GM12892 (cell line): Measurements from ENCODE around the gene CCDC50.

Experiments
- POLR2A ChIP-seq: IDR thresholded peaks from 2 replicates; pipeline ENCODE4 v1.6.1; 2011; ENCODE audit warnings: low read depth, low read length, control low read depth
- POLR2AphosphoS5 ChIP-seq: IDR thresholded peaks from 2 replicates; pipeline ENCODE4 v1.6.1; 2011; ENCODE audit warnings: low read depth, low read length, control low read depth

DNA sequence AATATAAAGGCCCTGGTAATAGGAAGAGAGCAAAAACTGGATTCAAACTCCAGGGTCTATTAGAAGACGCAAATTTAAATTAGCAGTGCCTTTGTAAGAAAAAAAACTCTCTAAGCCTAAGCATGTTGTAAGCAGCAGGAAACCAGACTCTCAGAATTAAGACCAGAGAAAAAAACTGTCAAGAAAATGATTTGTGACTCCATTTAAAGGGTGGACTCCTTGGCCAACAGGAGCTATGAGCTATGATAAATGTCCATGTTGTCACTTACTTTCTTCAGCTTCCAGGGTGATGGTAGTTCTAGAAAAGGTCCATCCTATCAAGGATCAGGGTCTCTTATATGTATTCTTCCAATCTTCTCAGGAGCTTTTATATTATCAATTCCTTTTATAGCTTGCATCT, 34.9 kb upstream of the CCDC50 start:
- TF ChIP-seq POLR2A (no peak), POLR2AphosphoS5 (no peak)
